K562 (cell line): Measurements from ENCODE around the gene BRPF1. TPM values are rescaled to one million over a fixed set of nuclear protein-coding genes. Genes with fewer than 3 reads are reported as not detected.
A peak's percentile ranks its signal among the peaks of the same experiment; 100 is the strongest.

Experiments
- ARID1B ChIP-seq: fragments of 450-650 bp; IDR thresholded peaks from 2 replicates; pipeline ENCODE4 v1.6.1; 2016; ENCODE audit warnings: antibody characterized with exemption, mild to moderate bottlenecking, inconsistent platforms
- RERE ChIP-seq: sonication (generic); formaldehyde crosslinking; IDR thresholded peaks from 2 replicates; pipeline ENCODE4 v1.8.0; 2023; ENCODE audit warnings: missing genetic modification reagents, mild to moderate bottlenecking, borderline replicate concordance
- ZBTB26 ChIP-seq: fragments of 450-650 bp; formaldehyde crosslinking; IDR thresholded peaks from 2 replicates; pipeline ENCODE4 v1.4.0; 2022; ENCODE audit warnings: missing genetic modification characterization
- ZBTB40 ChIP-seq, 2 experiments: fragments of 450-650 bp in 1 of 2; sonication (generic) in 1 of 2; formaldehyde crosslinking in 1 of 2; IDR thresholded peaks; 2 replicates each; pipeline versions ENCODE4 v1.7.1 to v1.9.0; 2016 to 2022; ENCODE audit warnings: inconsistent platforms in 1 of 2, mild to moderate bottlenecking in 1 of 2, missing genetic modification reagents in 1 of 2
- ZNF431 ChIP-seq: sonication (generic); formaldehyde crosslinking; IDR thresholded peaks from 2 replicates; pipeline ENCODE4 v1.8.0; 2022; ENCODE audit warnings: mild to moderate bottlenecking, missing genetic modification reagents
- polyA plus RNA-seq, 8 experiments: library from polyadenylated mRNA; depleted of rRNA in 4 of 8; stranded (reverse) in 5 of 8; unstranded in 3 of 8; fragments of >200 nt; fragmentation: Nextera tagmentation in 2 of 8; fragmentation: Illumina TruSeq in 1 of 8; extraction: Ambion mirVana in 2 of 8; extraction: Trizol in 1 of 8; gene quantifications; 2 replicates each; pipeline versions ENCODE4 v1.2.1 to v1.2.3, GENCODE V29; 2011 to 2014; ENCODE audit warnings: inconsistent platforms in 1 of 8, missing spikeins in 1 of 8
- total RNA-seq, 7 experiments: library from RNA; depleted of rRNA in 6 of 7; stranded (reverse); fragments of >200 nt in 6 of 7; fragmentation: Illumina TruSeq in 2 of 7; extraction: Trizol in 2 of 7; gene quantifications; 2 replicates each; pipeline versions ENCODE4 v1.2.1 to v1.2.3, GENCODE V29; 2011 to 2021; ENCODE audit warnings: low replicate concordance in 1 of 7

BRPF1 gene
- total and polyA plus RNA-seq, 9 of the 15 experiments (the other 6 are each of a cell fraction or from before 2014, with no cell fraction given): 1.1 to 40.2 (median 23.5) TPM

GRCh38 chr3:9704347-9705322, 26.9 kb upstream of the BRPF1 start (continued):
- 0 out of 2 replicates have a peak, but pooled peaks have one; percentile 93 for TF ChIP-seq RERE (CRISPR knock-in tag)
- TF ChIP-seq ZBTB26 (CRISPR knock-in tag): no peak
- peak; percentile 87 for TF ChIP-seq ZBTB40 (IDR thresholded peaks at IDR 0.05)
- TF ChIP-seq ZBTB40 (CRISPR knock-in tag; IDR thresholded peaks at IDR 0.05): peak; percentile 60; the same call in 1 of the 2 replicates
- TF ChIP-seq ZNF431 (CRISPR knock-in tag): peak; percentile 79
- TF ChIP-seq ARID1B: no peak
